ENCODE measurements around the gene KIAA1614.

Gene KIAA1614

DNA sequence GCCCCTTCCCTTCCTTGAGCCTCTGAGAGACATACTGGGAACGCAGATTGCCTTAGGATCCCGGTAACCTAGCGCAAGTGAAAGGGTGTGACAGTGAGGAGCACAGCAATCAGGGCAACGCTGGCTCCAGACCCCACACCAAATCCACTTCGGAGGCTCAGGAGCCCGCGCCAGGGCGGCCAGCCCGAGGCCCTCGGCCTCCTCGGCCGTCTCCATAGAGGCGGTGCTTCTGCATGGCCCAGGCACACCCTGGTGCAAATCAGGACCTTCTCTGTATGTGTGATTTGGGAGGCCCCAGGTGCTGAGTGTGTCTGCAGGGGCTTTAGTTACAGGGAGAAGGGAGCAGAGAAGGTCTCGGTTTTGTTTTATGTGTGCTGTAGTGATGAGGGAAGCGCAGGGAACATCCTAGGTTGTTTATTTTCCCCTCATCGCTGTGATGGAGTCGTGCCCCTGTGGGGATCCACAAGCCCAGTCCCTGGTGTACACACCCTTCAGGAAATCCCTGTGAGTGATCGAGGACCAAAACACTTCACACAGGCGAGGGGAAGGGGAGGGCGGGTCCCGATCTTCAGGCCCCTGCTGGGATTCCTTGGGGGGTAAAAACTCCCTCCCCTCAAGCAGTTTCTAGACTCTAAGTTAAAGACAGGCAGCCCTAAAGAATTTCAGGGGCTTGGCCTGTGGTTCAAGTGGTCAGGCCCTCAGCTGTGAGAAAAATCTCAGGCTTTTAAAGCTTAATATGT is 9.4 kb downstream of the KIAA1614 start:
- ChIA-PET POLR2A (no interaction called here), CTCF (interaction anchor here (1.0 to 1.5 kb wide), 3 partner anchors 9 to 220 kb away, joined by 3 to 5 read pairs (median 3); partner anchors contain the start of gene KIAA1614)
- DNase-seq (ENCODE audit: low read depth, low spot score): no peak
- no peak overlapping the region for H3K4me3 ChIP-seq (ENCODE audit: low read depth, low read length)
- TF ChIP-seq, protein P1, sequence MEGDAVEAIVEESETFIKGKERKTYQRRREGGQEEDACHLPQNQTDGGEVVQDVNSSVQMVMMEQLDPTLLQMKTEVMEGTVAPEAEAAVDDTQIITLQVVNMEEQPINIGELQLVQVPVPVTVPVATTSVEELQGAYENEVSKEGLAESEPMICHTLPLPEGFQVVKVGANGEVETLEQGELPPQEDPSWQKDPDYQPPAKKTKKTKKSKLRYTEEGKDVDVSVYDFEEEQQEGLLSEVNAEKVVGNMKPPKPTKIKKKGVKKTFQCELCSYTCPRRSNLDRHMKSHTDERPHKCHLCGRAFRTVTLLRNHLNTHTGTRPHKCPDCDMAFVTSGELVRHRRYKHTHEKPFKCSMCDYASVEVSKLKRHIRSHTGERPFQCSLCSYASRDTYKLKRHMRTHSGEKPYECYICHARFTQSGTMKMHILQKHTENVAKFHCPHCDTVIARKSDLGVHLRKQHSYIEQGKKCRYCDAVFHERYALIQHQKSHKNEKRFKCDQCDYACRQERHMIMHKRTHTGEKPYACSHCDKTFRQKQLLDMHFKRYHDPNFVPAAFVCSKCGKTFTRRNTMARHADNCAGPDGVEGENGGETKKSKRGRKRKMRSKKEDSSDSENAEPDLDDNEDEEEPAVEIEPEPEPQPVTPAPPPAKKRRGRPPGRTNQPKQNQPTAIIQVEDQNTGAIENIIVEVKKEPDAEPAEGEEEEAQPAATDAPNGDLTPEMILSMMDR (IDR thresholded peaks at IDR 0.05; ENCODE audit: insufficient read depth, low read length, missing control alignments): no peak

- no peak overlapping the region for H3K4me3 ChIP-seq (ENCODE audit: low read depth, low read length)
- DNase-seq (ENCODE audit: low read depth, low spot score): no peak
- POLR2A ChIA-PET: interaction anchor here (0.8 kb wide), 1 partner anchor 9 kb away, joined by 3 read pairs; no protein-coding TSS in a partner anchor
- TF ChIP-seq, protein P1 (IDR thresholded peaks at IDR 0.05; ENCODE audit: insufficient read depth, low read length, missing control alignments): no peak
- CTCF ChIA-PET: interaction anchor here (1.0 to 1.6 kb wide), 3 partner anchors 10 to 243 kb away, joined by 3 to 5 read pairs (median 4); partner anchors contain the start of gene KIAA1614
Observed at GRCh38 chr1:180922631-180923015, 9.9 kb downstream of the KIAA1614 start.

- DNase-seq (ENCODE audit: low read depth, low spot score): no peak
- TF ChIP-seq, protein P1 (IDR thresholded peaks at IDR 0.05; ENCODE audit: insufficient read depth, low read length, missing control alignments): no peak
- no peak overlapping the region for H3K4me3 ChIP-seq (ENCODE audit: low read depth, low read length)
- ChIA-PET POLR2A (interaction anchor here (0.8 kb wide), 1 partner anchor 9 kb away, joined by 3 read pairs; no protein-coding TSS in a partner anchor), CTCF (interaction anchor here (1.0 to 1.6 kb wide), 3 partner anchors 10 to 243 kb away, joined by 3 to 5 read pairs (median 4); partner anchors contain the start of gene KIAA1614)
Observed at GRCh38 chr1:180923021-180923841, 10.5 kb downstream of the KIAA1614 start.

DNA sequence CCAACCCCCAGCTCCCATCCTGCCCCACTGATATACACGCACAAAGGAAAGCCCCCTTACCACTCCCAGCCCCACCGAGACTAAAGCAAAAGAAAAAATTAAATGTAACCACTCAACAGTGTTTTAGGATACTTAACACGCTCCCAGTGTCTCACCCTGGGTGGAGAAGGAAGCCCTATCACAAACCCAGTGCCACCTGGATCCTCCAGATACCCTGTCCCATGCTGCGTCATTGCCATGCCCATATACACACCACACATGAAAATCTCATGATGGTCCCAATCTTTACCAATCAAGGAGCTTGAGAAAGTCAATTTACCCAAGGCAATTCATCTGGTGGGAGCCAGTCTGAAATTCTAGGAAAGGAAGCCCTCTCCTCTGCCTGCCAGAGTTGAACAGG is 11.2 kb downstream of the KIAA1614 start:
- CTCF ChIA-PET: interaction anchor here (0.6 to 1.6 kb wide), 3 partner anchors 168 to 242 kb away, joined by 3 to 5 read pairs (median 4); no protein-coding TSS in a partner anchor
- DNase-seq (ENCODE audit: low read depth, low spot score): no peak
- no peak overlapping the region for H3K4me3 ChIP-seq (ENCODE audit: low read depth, low read length)
- POLR2A ChIA-PET: no interaction called here
- TF ChIP-seq, protein P1 (IDR thresholded peaks at IDR 0.05; ENCODE audit: insufficient read depth, low read length, missing control alignments): no peak

- ChIA-PET POLR2A (no interaction called here), CTCF (interaction anchor here (0.8 to 1.8 kb wide), 4 partner anchors 41 to 218 kb away, joined by 3 to 6 read pairs (median 4); no protein-coding TSS in a partner anchor)
- DNase-seq (ENCODE audit: low read depth, low spot score): no peak
- no peak overlapping the region for H3K4me3 ChIP-seq (ENCODE audit: low read depth, low read length)
- TF ChIP-seq, protein P1 (IDR thresholded peaks at IDR 0.05; ENCODE audit: insufficient read depth, low read length, missing control alignments): no peak
Observed at GRCh38 chr1:180924939-180925338, 12.2 kb downstream of the KIAA1614 start.

Data from AG04449 (cell line).